Gastrocnemius medialis (tissue), 4 donors: ENCODE measurements around the gene EIF3B. TPM values are rescaled to one million over a fixed set of nuclear protein-coding genes. Genes with fewer than 3 reads are reported as not detected.

Experiments used
- ATAC-seq, 2 donors: fragments of 150-250 bp; one replicate each; pipeline ENCODE4 v1.9.1; 2016
- DNase-seq, 2 donors: peaks; one replicate each; pipeline ENCODE4 v3.0.0-alpha.2; 2019
- H3K27ac ChIP-seq, 4 donors: fragments of 200-600 bp; sonication (generic); 1 replicate in 1 of 4; 2 replicates in 3 of 4; pipeline ENCODE4 v1.5.1; 2016 to 2018; ENCODE audit warnings: mild to moderate bottlenecking in 2 of 4, moderate library complexity in 1 of 4
- H3K27me3 ChIP-seq, 3 donors: fragments of 200-600 bp; sonication (generic) in 2 of 3; 1 replicate in 1 of 3; 2 replicates in 2 of 3; pipeline versions ENCODE4 v1.5.1 to v1.6.0; 2016 to 2019; ENCODE audit warnings: mild to moderate bottlenecking in 1 of 3, moderate library complexity in 1 of 3
- H3K36me3 ChIP-seq, 2 donors: fragments of 200-600 bp; sonication (generic) in 1 of 2; one replicate each; pipeline ENCODE4 v1.5.1; 2017 to 2018
- H3K4me1 ChIP-seq, 2 donors: fragments of 200-600 bp; sonication (generic) in 1 of 2; one replicate each; pipeline ENCODE4 v1.5.1; 2016 to 2017; ENCODE audit warnings: mild to moderate bottlenecking in 2 of 2
- H3K4me3 ChIP-seq, 4 donors: fragments of 200-600 bp; sonication (generic) in 3 of 4; 1 replicate in 1 of 4; 2 replicates in 3 of 4; pipeline ENCODE4 v1.5.1; 2016 to 2019; ENCODE audit warnings: mild to moderate bottlenecking in 2 of 4
- H3K9me3 ChIP-seq, 3 donors: fragments of 200-600 bp; sonication (generic) in 2 of 3; 1 replicate in 1 of 3; 2 replicates in 2 of 3; pipeline ENCODE4 v1.5.1; 2016 to 2019
- CTCF ChIP-seq, 5 experiments: fragments of 450-650 bp in 3 of 5; fragments of 200-600 bp in 2 of 5; sonication (generic) in 2 of 5; IDR thresholded peaks in 4 of 5; conservative IDR thresholded peaks in 1 of 5; 1 replicate in 4 of 5; 2 replicates in 1 of 5; pipeline ENCODE4 v1.5.1; 2016 to 2019; ENCODE audit warnings: antibody characterized with exemption in 5 of 5, mild to moderate bottlenecking in 3 of 5, moderate library complexity in 3 of 5
- POLR2A ChIP-seq, 2 donors: fragments of 450-650 bp; IDR thresholded peaks; one replicate each; pipeline ENCODE4 v1.6.1; 2017; ENCODE audit warnings: antibody characterized with exemption in 2 of 2, mild to moderate bottlenecking in 2 of 2, moderate library complexity in 2 of 2
- in situ Hi-C, 4 donors: fragments of 200-750 bp; cut with MboI; loops; one replicate each; pipeline versions ENCODE4 v1.15.0 to v1.8.0; 2017; ENCODE audit warnings: low sequenced_read_pairs in 4 of 4
- intact Hi-C: fragments of 100-400 bp; cut with DNase I; formaldehyde crosslinking; loops from one replicate; pipeline ENCODE4 v1.15.1; 2023; ENCODE audit warnings: low total_unique reads
- total RNA-seq, 4 donors: library from RNA; depleted of rRNA; stranded (reverse); fragments of >200 nt; gene quantifications; one replicate each; pipeline versions ENCODE4 v1.1.0 to v1.2.3, GENCODE V29; 2016

The EIF3B gene
- total RNA-seq, 4 donors from 2014 or later = 105 to 207 (median 195) TPM

- intact Hi-C loops = no loop called here
- H3K27ac ChIP-seq = no peak overlapping the region
- DNase-seq (no peak), ATAC-seq (no peak)
- no peaks in the 10 kb centered on the region for H3K9me3 ChIP-seq
- no peak overlapping the region for H3K4me3 ChIP-seq
- no peak for TF ChIP-seq CTCF (IDR thresholded peaks at IDR 0.05 in 4 of 5, conservative IDR thresholded peaks at IDR 0.05 in 1 of 5)
- no peak for TF ChIP-seq POLR2A (IDR thresholded peaks at IDR 0.05)
- H3K36me3 ChIP-seq = no peaks in the 10 kb centered on the region
- H3K27me3 ChIP-seq = no peaks in the 10 kb centered on the region
- in situ Hi-C loops = no loop called here
- no peaks in the 10 kb centered on the region for H3K4me1 ChIP-seq
These were observed 38.8 kb upstream of the EIF3B start for GRCh38 chr7:2315787-2316186.

- TF ChIP-seq CTCF (IDR thresholded peaks at IDR 0.05 in 4 of 5, conservative IDR thresholded peaks at IDR 0.05 in 1 of 5) (no peak), POLR2A (IDR thresholded peaks at IDR 0.05) (no peak)
- DNase-seq = no peak
- Histone ChIP-seq H3K36me3 (no peaks in the 10 kb centered on the region), H3K9me3 (no peaks in the 10 kb centered on the region), H3K27me3 (no peaks in the 10 kb centered on the region), H3K4me1 (no peaks in the 10 kb centered on the region), H3K27ac (no peak overlapping the region), H3K4me3 (no peak overlapping the region)
- ATAC-seq = no peak
- in situ Hi-C loops = no loop called here
- intact Hi-C loops = no loop called here
These were observed 38.0 kb upstream of the EIF3B start for GRCh38 chr7:2316578-2316977.

- DNase-seq (no peak), ATAC-seq (no peak)
- Histone ChIP-seq H3K27ac (no peak overlapping the region), H3K9me3 (no peaks in the 10 kb centered on the region), H3K4me1 (no peaks in the 10 kb centered on the region), H3K4me3 (no peak overlapping the region), H3K36me3 (no peaks in the 10 kb centered on the region), H3K27me3 (no peaks in the 10 kb centered on the region)
- intact Hi-C loops (no loop called here), in situ Hi-C loops (no loop called here)
- no peak for TF ChIP-seq POLR2A (IDR thresholded peaks at IDR 0.05)
- no peak for TF ChIP-seq CTCF (IDR thresholded peaks at IDR 0.05 in 4 of 5, conservative IDR thresholded peaks at IDR 0.05 in 1 of 5)
These were observed 36.9 kb upstream of the EIF3B start for GRCh38 chr7:2317556-2318293.

GRCh38 chr7:2321020-2321419, 33.6 kb upstream of the EIF3B start:
- no peak for ATAC-seq
- H3K36me3 ChIP-seq = no peaks in the 10 kb centered on the region
- no peaks in the 10 kb centered on the region for H3K9me3 ChIP-seq
- no peak overlapping the region for H3K27ac ChIP-seq
- intact Hi-C loops (no loop called here), in situ Hi-C loops (no loop called here)
- H3K4me1 ChIP-seq = no peaks in the 10 kb centered on the region
- TF ChIP-seq POLR2A (IDR thresholded peaks at IDR 0.05) = no peak
- TF ChIP-seq CTCF (IDR thresholded peaks at IDR 0.05 in 4 of 5, conservative IDR thresholded peaks at IDR 0.05 in 1 of 5) = no peak
- no peaks in the 10 kb centered on the region for H3K27me3 ChIP-seq
- DNase-seq = no peak
- H3K4me3 ChIP-seq = no peak overlapping the region

- Histone ChIP-seq H3K4me3 (no peak overlapping the region), H3K36me3 (no peaks in the 10 kb centered on the region), H3K27ac (no peak overlapping the region), H3K4me1 (no peaks in the 10 kb centered on the region), H3K27me3 (no peaks in the 10 kb centered on the region), H3K9me3 (no peaks in the 10 kb centered on the region)
- intact Hi-C loops = no loop called here
- DNase-seq = no peak
- no peak for ATAC-seq
- in situ Hi-C loops = no loop called here
- TF ChIP-seq CTCF (IDR thresholded peaks at IDR 0.05 in 4 of 5, conservative IDR thresholded peaks at IDR 0.05 in 1 of 5) (no peak), POLR2A (IDR thresholded peaks at IDR 0.05) (no peak)
These were observed 29.5 kb upstream of the EIF3B start for GRCh38 chr7:2325162-2325561.
